SJSA1 (cell line): ENCODE data around the gene TMEM132C. TPM values are rescaled to one million over a fixed set of nuclear protein-coding genes. Genes with fewer than 3 reads are reported as not detected.

Experiments
- DNase-seq, 2 experiments: peaks; one replicate each; pipeline ENCODE4 v3.0.0-alpha.2; 2015 to 2020; ENCODE audit warnings: low spot score in 2 of 2, low read depth in 1 of 2
- H3K27ac ChIP-seq: fragments of 250-450 bp; sonication (Bioruptor Pico); 2 replicates; pipeline ENCODE4 v1.5.1; 2020; ENCODE audit warnings: mild to moderate bottlenecking, moderate library complexity
- H3K27me3 ChIP-seq: fragments of 250-450 bp; sonication (Bioruptor Pico); replicated peaks from 2 replicates; pipeline ENCODE4 v1.5.1; 2020; ENCODE audit warnings: mild to moderate bottlenecking, moderate library complexity
- H3K36me3 ChIP-seq: fragments of 250-450 bp; sonication (Bioruptor Pico); 2 replicates; pipeline ENCODE4 v1.5.1; 2020; ENCODE audit warnings: mild to moderate bottlenecking
- H3K4me1 ChIP-seq: fragments of 250-450 bp; sonication (Bioruptor Pico); replicated peaks from 2 replicates; pipeline ENCODE4 v1.6.1; 2021; ENCODE audit warnings: mild to moderate bottlenecking
- H3K4me3 ChIP-seq: fragments of 250-450 bp; sonication (Bioruptor Pico); 2 replicates; pipeline ENCODE4 v1.5.1; 2020; ENCODE audit warnings: mild to moderate bottlenecking
- H3K9me3 ChIP-seq: fragments of 250-450 bp; sonication (Bioruptor Pico); replicated peaks from 2 replicates; pipeline ENCODE4 v1.5.1; 2020; ENCODE audit warnings: mild to moderate bottlenecking
- total RNA-seq: library from RNA; depleted of rRNA; stranded (reverse); fragments of >200 nt; shearing (Covaris generic); gene quantifications from 2 replicates; pipeline ENCODE4 v1.2.3, GENCODE V29; 2014

Gene TMEM132C
- total RNA-seq, 1 experiment from 2014 or later: not detected

GRCh38 chr12:128724468-128725046, 457.6 kb downstream of the TMEM132C start:
- no peak overlapping the region for H3K4me3 ChIP-seq
- DNase-seq: no peak
- no peaks in the 10 kb centered on the region for H3K36me3 ChIP-seq
- 0 out of 2 replicates have a peak, but pooled peaks cover 3% of the 10 kb centered on the region for H3K9me3 ChIP-seq
- H3K4me1 ChIP-seq: no peaks in the 10 kb centered on the region
- H3K27ac ChIP-seq: no peak overlapping the region
- no peaks in the 10 kb centered on the region for H3K27me3 ChIP-seq

DNA sequence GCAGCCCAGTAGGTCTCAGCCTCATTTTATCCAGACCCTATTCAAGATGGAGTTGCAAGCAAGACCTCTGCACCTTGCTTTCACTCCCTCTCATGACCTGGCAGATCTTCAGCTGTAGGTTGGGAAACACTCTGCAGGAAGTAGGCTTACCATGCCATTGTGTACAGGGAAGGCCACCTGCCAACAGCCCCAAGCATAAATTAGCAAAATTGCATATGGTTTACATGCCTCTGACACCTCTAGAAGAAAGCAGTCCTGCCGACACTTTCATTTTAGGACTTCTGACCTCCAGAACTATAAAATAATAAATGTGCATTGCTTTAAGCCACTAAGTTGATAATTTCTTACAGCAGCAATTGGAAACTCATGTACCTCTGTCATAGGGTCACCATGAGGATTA, 459.9 kb downstream of the TMEM132C start:
- H3K36me3 ChIP-seq: no peaks in the 10 kb centered on the region
- H3K9me3 ChIP-seq: 0 out of 2 replicates have a peak, but pooled peaks cover 3% of the 10 kb centered on the region
- no peaks in the 10 kb centered on the region for H3K4me1 ChIP-seq
- no peak overlapping the region for H3K27ac ChIP-seq
- no peaks in the 10 kb centered on the region for H3K27me3 ChIP-seq
- DNase-seq: no peak
- H3K4me3 ChIP-seq: no peak overlapping the region

- no peak overlapping the region for H3K4me3 ChIP-seq
- no peak overlapping the region for H3K27ac ChIP-seq
- H3K9me3 ChIP-seq: 0 out of 2 replicates have a peak, but pooled peaks cover 3% of the 10 kb centered on the region
- no peak for DNase-seq
- no peaks in the 10 kb centered on the region for H3K36me3 ChIP-seq
- H3K4me1 ChIP-seq: no peaks in the 10 kb centered on the region
- no peaks in the 10 kb centered on the region for H3K27me3 ChIP-seq
Measured at GRCh38 chr12:128727461-128727860, 460.5 kb downstream of the TMEM132C start.

- no peak for DNase-seq
- H3K9me3 ChIP-seq: 0 out of 2 replicates have a peak, but pooled peaks cover 3% of the 10 kb centered on the region
- H3K27ac ChIP-seq: no peak overlapping the region
- no peak overlapping the region for H3K4me3 ChIP-seq
- H3K27me3 ChIP-seq: no peaks in the 10 kb centered on the region
- no peaks in the 10 kb centered on the region for H3K4me1 ChIP-seq
- H3K36me3 ChIP-seq: no peaks in the 10 kb centered on the region
Measured at GRCh38 chr12:128727999-128728398, 461.0 kb downstream of the TMEM132C start.

GRCh38 chr12:128729628-128730121, 462.7 kb downstream of the TMEM132C start:
- Histone ChIP-seq H3K4me3 (no peak overlapping the region), H3K27me3 (no peaks in the 10 kb centered on the region), H3K9me3 (no peaks in the 10 kb centered on the region), H3K36me3 (no peaks in the 10 kb centered on the region), H3K27ac (no peak overlapping the region), H3K4me1 (no peaks in the 10 kb centered on the region)
- no peak for DNase-seq

DNA sequence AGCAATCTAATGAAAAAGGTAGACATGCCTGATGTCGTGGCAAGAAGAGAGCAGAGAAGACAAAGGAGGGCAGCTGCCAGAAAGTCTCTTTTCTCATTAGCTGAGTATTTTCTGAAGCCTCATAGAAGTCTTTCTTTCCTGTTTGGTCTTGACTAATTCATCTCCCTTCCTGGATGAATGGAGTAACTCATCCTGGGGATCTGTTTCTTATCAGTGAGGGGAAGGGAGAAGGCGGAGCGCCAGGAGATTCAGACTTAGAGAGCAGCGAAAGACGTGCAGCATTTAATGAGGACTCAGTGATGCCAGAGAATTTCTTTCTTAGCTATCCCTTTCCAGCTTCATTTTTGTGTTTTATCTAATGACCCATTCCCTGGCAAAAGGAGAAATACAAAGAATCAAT, 467.4 kb downstream of the TMEM132C start:
- Histone ChIP-seq H3K27me3 (no peaks in the 10 kb centered on the region), H3K4me3 (no peak overlapping the region), H3K27ac (no peak overlapping the region), H3K36me3 (no peaks in the 10 kb centered on the region), H3K4me1 (no peaks in the 10 kb centered on the region), H3K9me3 (no peaks in the 10 kb centered on the region)
- DNase-seq: no peak

- H3K36me3 ChIP-seq: no peaks in the 10 kb centered on the region
- no peaks in the 10 kb centered on the region for H3K27me3 ChIP-seq
- H3K4me1 ChIP-seq: no peaks in the 10 kb centered on the region
- H3K27ac ChIP-seq: no peak overlapping the region
- H3K4me3 ChIP-seq: no peak overlapping the region
- no peaks in the 10 kb centered on the region for H3K9me3 ChIP-seq
- DNase-seq: no peak
Measured at GRCh38 chr12:128737292-128737966, 470.5 kb downstream of the TMEM132C start.

GRCh38 chr12:128743916-128744315, 476.9 kb downstream of the TMEM132C start:
- Histone ChIP-seq H3K9me3 (no peaks in the 10 kb centered on the region), H3K4me1 (no peaks in the 10 kb centered on the region), H3K27ac (no peak overlapping the region), H3K27me3 (no peaks in the 10 kb centered on the region), H3K4me3 (no peak overlapping the region), H3K36me3 (no peaks in the 10 kb centered on the region)
- DNase-seq: no peak

- no peaks in the 10 kb centered on the region for H3K9me3 ChIP-seq
- no peak overlapping the region for H3K27ac ChIP-seq
- H3K4me1 ChIP-seq: no peaks in the 10 kb centered on the region
- DNase-seq: no peak
- no peak overlapping the region for H3K4me3 ChIP-seq
- no peaks in the 10 kb centered on the region for H3K36me3 ChIP-seq
- H3K27me3 ChIP-seq: no peaks in the 10 kb centered on the region
Measured at GRCh38 chr12:128745772-128746689, 479.1 kb downstream of the TMEM132C start.

DNA sequence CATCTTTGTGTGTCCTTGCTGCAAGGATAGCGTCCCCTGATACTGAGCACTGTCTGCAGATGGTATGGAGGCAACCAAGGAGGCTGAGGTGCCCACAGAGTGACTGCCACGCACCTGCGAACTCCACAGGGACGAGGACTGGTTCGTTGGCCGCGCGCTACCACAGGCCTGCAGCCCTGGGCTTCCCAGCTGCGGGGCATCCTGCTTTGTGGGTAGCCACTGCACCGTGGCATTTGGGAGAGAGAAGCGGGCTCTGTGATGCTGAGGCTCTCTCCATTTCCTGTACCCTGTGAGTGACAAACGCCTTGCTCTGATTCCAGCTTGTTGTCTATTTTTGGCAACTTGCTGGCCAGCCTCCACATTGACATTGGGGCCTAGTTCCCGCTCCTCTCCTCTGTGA, 480.5 kb downstream of the TMEM132C start:
- Histone ChIP-seq H3K27ac (no peak overlapping the region), H3K36me3 (no peaks in the 10 kb centered on the region), H3K27me3 (no peaks in the 10 kb centered on the region), H3K4me1 (no peaks in the 10 kb centered on the region), H3K4me3 (no peak overlapping the region), H3K9me3 (no peaks in the 10 kb centered on the region)
- no peak for DNase-seq

DNA sequence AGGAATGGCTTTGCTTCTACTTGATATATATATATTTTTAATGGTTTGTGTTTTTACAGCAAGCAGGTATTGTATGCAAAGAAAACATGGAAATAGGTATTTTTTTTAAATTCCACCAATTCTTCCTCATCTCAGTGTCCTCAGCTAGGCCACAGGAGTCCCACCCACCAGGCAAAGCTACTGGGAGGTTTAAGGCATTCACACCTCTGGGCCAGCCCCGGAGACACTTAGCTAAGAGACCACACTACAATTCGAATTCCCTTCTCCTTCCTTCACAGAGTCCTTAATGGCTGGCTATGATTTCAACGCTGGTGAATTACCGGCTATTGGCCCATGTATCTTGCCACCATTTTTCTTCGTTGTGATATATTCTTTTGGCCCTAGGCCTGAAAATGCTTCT, 485.4 kb downstream of the TMEM132C start:
- no peak overlapping the region for H3K27ac ChIP-seq
- no peaks in the 10 kb centered on the region for H3K4me1 ChIP-seq
- H3K4me3 ChIP-seq: no peak overlapping the region
- no peaks in the 10 kb centered on the region for H3K36me3 ChIP-seq
- no peaks in the 10 kb centered on the region for H3K9me3 ChIP-seq
- H3K27me3 ChIP-seq: no peaks in the 10 kb centered on the region
- DNase-seq: no peak

DNA sequence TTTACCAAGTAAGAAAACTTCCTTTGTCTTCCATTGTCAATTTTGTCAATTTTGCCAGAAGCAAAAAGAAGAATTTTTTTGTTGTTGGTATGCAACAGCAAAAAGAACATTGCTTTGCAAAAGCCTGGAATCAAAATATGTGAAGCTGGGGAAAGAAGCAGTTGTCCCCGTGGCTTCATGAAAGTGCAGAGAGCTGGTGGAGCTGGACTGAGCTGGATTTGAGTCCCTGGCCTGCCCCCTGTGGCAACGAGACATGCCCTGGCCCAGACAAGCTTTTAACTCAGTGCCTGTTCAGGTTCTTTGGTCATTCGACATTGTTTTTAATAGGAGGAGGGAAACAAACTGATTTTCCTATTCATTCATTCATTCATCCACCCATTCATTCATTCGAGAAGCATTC, 486.5 kb downstream of the TMEM132C start:
- Histone ChIP-seq H3K27me3 (no peaks in the 10 kb centered on the region), H3K27ac (no peak overlapping the region), H3K36me3 (no peaks in the 10 kb centered on the region), H3K4me1 (no peaks in the 10 kb centered on the region), H3K4me3 (no peak overlapping the region), H3K9me3 (no peaks in the 10 kb centered on the region)
- DNase-seq: no peak

DNA sequence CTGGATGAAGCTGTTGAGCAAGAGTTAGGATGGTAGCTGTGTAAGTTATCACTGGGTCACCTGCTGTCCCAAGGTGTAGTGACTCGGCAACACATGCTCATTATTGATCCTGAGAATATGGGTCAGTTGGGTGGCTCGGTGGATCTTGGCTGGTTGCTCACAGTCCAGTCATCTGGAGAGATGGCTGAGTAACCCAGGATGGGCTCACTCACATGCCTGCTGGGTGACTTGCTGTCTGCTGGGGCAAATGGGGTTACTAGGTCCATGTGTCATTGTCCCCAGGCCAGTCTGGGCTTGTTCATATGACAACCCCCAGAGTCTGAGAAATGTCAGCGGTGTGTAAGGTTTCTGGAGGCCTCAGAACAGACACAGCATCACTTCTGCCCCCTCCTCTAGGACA, 487.3 kb downstream of the TMEM132C start:
- H3K27me3 ChIP-seq: no peaks in the 10 kb centered on the region
- no peak overlapping the region for H3K27ac ChIP-seq
- no peaks in the 10 kb centered on the region for H3K4me1 ChIP-seq
- no peaks in the 10 kb centered on the region for H3K36me3 ChIP-seq
- no peak overlapping the region for H3K4me3 ChIP-seq
- no peaks in the 10 kb centered on the region for H3K9me3 ChIP-seq
- DNase-seq: no peak

GRCh38 chr12:128755566-128755965, 488.6 kb downstream of the TMEM132C start:
- H3K4me3 ChIP-seq: no peak overlapping the region
- DNase-seq: no peak
- H3K9me3 ChIP-seq: no peaks in the 10 kb centered on the region
- H3K27ac ChIP-seq: no peak overlapping the region
- H3K36me3 ChIP-seq: no peaks in the 10 kb centered on the region
- H3K4me1 ChIP-seq: no peaks in the 10 kb centered on the region
- H3K27me3 ChIP-seq: no peaks in the 10 kb centered on the region
